OCI-LY1 (cell line): ENCODE results near the gene C11orf58.

ENCODE experiments used
- EZH2 ChIP-seq: fragments of 200-600 bp; sonication (generic), shearing (Covaris generic); IDR thresholded peaks from 2 replicates; pipeline ENCODE4 v1.8.0; 2017; ENCODE audit warnings: borderline replicate concordance, mixed run types, mild to moderate bottlenecking, antibody characterized with exemption, low read length, moderate library complexity, mixed read lengths
- TF ChIP-seq, protein P1 (sequence below): fragments of 200-600 bp; sonication (generic), shearing (Covaris generic); IDR thresholded peaks from 2 replicates; pipeline ENCODE4 v1.5.1; 2017; ENCODE audit warnings: mild to moderate bottlenecking, antibody characterized with exemption, low read length, moderate library complexity, mixed read lengths

DNA sequence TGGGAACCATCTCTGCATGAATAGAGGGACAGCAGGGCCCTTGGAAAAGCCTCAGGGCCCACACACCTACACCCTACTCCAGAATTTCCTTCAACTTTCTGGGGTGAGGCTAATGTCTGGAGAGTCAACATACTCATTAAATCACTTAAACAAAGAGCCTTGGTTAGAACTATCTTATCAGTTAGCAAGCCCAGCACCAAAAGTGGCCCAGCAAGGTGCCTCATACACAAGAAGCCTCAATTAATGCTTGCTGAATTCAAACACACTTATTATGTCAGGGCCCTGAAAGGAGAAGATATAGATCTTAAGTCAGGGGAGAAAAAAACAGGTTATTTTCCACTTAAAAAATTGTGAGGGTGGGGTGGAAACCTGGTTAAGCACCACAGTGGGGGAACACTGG, 61.4 kb downstream of the C11orf58 start:
- TF ChIP-seq, protein P1, sequence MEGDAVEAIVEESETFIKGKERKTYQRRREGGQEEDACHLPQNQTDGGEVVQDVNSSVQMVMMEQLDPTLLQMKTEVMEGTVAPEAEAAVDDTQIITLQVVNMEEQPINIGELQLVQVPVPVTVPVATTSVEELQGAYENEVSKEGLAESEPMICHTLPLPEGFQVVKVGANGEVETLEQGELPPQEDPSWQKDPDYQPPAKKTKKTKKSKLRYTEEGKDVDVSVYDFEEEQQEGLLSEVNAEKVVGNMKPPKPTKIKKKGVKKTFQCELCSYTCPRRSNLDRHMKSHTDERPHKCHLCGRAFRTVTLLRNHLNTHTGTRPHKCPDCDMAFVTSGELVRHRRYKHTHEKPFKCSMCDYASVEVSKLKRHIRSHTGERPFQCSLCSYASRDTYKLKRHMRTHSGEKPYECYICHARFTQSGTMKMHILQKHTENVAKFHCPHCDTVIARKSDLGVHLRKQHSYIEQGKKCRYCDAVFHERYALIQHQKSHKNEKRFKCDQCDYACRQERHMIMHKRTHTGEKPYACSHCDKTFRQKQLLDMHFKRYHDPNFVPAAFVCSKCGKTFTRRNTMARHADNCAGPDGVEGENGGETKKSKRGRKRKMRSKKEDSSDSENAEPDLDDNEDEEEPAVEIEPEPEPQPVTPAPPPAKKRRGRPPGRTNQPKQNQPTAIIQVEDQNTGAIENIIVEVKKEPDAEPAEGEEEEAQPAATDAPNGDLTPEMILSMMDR = no peak
- no peak for TF ChIP-seq EZH2
